IPS-18c (cell line): Measurements from ENCODE around the gene NLGN3.
A peak's percentile ranks its signal among the peaks of the same experiment; 100 is the strongest.
"Not testable (repeated sequence)": the region's sequence is repeated elsewhere in the genome, so short reads cannot be mapped to it uniquely, and the experiment has no call there.

ENCODE experiments used
- H3K4me3 ChIP-seq: 2 replicates; pipeline ENCODE4 v1.7.0; 2013; ENCODE audit warnings: low read depth, mild to moderate bottlenecking, low read length, moderate library complexity; ENCODE audit not compliant: insufficient read depth
- H3K9me3 ChIP-seq: one replicate; pipeline ENCODE4 v1.6.1; 2013; ENCODE audit warnings: mild to moderate bottlenecking, low read length, moderate library complexity; ENCODE audit not compliant: control insufficient read depth, insufficient read depth

NLGN3 gene

DNA sequence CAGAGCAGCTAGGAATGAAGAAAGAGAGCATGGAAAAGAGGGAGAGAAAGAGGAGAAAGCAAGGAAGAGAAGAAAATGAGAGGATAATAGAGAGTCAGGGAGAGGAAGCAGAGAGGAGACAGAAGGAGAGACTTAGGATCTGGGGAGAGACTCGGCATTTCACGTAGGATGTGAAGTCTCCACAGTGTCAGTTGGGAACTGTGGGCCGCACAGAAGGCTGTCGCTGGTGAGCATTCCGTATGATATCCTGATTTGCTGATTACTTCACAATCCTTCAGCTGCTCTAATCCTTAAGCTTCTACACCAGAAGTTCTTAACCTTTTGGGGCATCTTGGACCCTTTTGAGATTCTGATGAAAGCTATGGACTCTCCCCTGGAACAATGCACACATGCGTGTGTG is 14.0 kb downstream of the NLGN3 start:
- Histone ChIP-seq H3K4me3 (no peak overlapping the region; the same call in 1 of the 2 replicates), H3K9me3 (peaks cover 3% of the 10 kb centered on the region)

- peaks cover 3% of the 10 kb centered on the region for H3K9me3 ChIP-seq
- no peak overlapping the region for H3K4me3 ChIP-seq
These were observed 14.7 kb downstream of the NLGN3 start for GRCh38 chrX:71159335-71159734.

DNA sequence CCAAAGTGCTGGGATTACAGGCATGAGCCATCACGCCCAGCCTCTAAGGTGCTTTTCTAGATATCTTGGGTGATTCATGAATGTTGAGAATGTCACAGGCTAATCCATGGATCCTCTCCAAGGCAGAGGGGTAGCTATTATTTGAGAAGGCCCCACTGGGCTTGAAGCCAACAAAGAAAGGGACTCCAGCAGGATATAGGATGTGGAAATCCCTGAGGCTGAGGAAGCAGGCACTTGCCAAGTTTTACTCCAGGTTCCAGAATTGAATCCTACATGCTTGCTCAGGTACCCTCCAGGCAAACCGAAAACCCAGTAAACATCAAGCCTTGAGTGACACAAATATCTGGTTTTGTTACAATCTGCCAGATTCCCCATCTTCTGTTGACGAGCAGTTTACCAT is 15.8 kb downstream of the NLGN3 start:
- no peak overlapping the region for H3K4me3 ChIP-seq
- H3K9me3 ChIP-seq: peaks cover 3% of the 10 kb centered on the region

DNA sequence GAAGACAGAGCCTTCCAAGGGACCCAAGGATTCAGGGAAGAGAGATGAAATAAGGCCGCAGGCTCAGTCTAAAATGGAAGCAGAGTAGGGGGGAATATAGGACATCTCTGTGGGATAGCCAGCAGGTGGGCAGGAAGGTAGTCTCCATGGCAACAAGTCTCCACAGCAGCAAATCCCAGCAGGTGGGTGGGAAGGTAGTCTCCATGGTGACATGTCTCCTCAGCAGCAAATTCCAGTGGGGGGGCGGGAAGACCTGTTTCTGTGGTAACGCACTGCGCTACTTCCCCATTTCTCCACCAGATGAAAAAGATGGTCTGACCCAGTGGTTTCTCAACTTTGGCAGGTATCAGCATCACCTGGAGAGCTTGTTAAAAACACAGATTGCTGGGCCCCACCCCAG is 18.3 kb downstream of the NLGN3 start:
- H3K9me3 ChIP-seq: peaks cover 3% of the 10 kb centered on the region
- no peak overlapping the region for H3K4me3 ChIP-seq

GRCh38 chrX:71164071-71164470 is 19.4 kb downstream of the NLGN3 start:
- no peak overlapping the region for H3K4me3 ChIP-seq

DNA sequence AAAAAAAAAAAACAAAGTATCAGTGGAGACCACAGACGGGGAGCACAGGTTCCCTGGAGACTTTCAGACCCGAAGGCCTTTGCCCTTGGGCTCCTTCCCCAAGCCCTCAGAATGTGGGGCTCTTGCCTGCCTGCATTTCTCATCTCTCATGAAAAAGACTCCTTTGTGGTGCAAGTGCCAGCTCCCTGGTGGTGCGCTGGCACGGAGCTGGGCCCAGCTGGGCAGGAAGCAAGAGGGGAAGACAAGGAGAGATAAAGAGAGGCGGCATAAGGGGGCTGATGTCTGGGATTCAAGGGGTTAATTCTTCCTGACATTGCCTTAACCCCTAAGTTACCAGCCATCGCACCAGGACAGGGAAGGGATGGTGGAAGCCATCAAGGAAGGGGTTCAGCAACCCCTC is 21.8 kb downstream of the NLGN3 start:
- no peak overlapping the region for H3K4me3 ChIP-seq
- H3K9me3 ChIP-seq: peaks cover 5% of the 10 kb centered on the region

More at GRCh38 chrX:71164071-71164470, 19.4 kb downstream of the NLGN3 start:
- peaks cover 3% of the 10 kb centered on the region for H3K9me3 ChIP-seq

- H3K4me3 ChIP-seq: no peak overlapping the region
- peaks cover 5% of the 10 kb centered on the region for H3K9me3 ChIP-seq
These were observed 22.6 kb downstream of the NLGN3 start for GRCh38 chrX:71167031-71167781.

- Histone ChIP-seq H3K9me3 (peaks cover 5% of the 10 kb centered on the region), H3K4me3 (no peak overlapping the region)
These were observed 23.5 kb downstream of the NLGN3 start for GRCh38 chrX:71168134-71168533.

- Histone ChIP-seq H3K4me3 (no peak overlapping the region), H3K9me3 (peaks cover 11% of the 10 kb centered on the region)
These were observed 24.9 kb downstream of the NLGN3 start for GRCh38 chrX:71169586-71169985.

DNA sequence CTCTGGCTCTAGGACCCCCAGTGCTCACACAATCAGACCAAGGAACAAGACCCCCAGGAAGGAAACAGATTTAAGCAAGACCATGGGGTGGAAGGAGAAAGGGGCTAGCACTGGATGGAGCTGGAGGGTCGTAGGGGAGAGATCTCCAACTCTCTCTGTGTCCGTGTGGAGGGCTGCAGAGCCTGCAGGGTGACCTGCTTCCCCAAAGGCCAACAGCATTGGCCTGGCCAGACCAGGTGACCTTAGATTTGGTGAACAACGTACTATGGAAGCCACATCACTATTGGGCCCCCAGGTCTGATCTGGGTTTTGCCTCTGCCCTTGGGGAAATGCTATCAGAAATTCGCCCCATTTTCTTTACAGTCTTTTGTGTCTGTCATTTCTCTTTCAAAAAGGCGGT is 26.0 kb downstream of the NLGN3 start:
- H3K9me3 ChIP-seq: peaks cover 11% of the 10 kb centered on the region
- no peak overlapping the region for H3K4me3 ChIP-seq

GRCh38 chrX:71171110-71171801 is 26.6 kb downstream of the NLGN3 start:
- Histone ChIP-seq H3K4me3 (no peak overlapping the region), H3K9me3 (peaks cover 11% of the 10 kb centered on the region)

DNA sequence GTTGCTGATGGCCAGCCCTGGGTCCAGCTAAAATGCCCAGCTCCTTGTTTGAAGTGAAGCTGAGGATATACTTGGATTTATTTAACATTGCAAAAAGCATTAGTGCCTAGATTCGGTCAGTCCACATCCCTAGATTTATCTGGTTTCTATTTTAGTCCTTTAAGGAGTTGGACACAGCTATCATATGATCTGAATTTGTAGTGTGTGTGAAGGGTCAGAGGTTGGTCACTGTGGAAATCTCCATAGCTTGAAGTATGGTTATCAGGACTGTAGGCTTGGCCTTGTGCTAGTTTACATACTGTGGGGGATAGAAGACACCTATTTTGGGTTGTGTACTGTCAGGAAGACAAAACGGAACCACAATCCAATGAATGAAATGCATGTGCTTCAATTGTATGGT is 28.8 kb downstream of the NLGN3 start:
- Histone ChIP-seq H3K4me3 (no peak overlapping the region), H3K9me3 (peaks cover 8% of the 10 kb centered on the region)

GRCh38 chrX:71174795-71175194 is 30.2 kb downstream of the NLGN3 start:
- Histone ChIP-seq H3K4me3 (no peak overlapping the region), H3K9me3 (peaks cover 7% of the 10 kb centered on the region)

DNA sequence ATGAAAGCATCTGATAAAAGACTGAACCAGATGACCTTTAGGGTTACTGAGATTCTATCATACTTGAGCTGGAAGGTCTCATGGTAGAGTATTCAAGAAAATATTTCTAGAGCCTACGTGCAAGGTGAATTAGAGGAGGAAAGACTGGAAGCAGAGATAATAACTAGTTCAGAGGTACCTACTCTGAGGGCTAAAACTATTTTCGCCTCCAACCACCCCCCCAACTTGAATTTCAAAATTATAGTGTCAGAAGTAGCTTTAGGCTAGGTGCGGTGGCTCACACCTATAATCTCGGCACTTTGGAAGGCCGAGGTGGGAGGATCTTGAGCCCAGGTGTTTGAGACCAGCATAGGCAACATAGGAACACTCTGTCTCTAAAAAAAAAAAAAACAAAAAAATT is 30.9 kb downstream of the NLGN3 start:
- Histone ChIP-seq H3K4me3 (no peak overlapping the region), H3K9me3 (peaks cover 6% of the 10 kb centered on the region)

GRCh38 chrX:71177327-71177726 is 32.7 kb downstream of the NLGN3 start:
- Histone ChIP-seq H3K9me3 (peaks cover 6% of the 10 kb centered on the region), H3K4me3 (no peak overlapping the region)

DNA sequence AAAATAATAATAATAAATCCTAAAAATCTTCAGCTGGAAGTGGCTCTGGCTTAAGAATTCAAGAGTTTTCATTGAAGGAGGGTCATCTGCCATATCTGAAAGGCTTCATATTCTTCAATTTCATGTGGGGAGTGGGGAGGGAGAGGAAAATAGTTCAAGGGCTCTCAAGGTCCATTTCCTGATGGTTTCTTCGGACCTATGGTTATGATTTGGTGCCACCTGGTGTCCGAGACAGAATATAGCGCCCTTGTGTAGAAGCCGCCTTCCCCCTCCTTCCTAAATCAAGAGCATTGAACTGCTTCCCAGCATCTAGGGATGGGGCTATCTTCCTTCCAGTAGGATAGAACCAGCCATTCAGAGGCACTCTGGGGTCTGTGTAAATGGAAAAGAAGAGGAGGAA is 34.3 kb downstream of the NLGN3 start:
- Histone ChIP-seq H3K9me3 (peaks cover 6% of the 10 kb centered on the region), H3K4me3 (no peak overlapping the region)

DNA sequence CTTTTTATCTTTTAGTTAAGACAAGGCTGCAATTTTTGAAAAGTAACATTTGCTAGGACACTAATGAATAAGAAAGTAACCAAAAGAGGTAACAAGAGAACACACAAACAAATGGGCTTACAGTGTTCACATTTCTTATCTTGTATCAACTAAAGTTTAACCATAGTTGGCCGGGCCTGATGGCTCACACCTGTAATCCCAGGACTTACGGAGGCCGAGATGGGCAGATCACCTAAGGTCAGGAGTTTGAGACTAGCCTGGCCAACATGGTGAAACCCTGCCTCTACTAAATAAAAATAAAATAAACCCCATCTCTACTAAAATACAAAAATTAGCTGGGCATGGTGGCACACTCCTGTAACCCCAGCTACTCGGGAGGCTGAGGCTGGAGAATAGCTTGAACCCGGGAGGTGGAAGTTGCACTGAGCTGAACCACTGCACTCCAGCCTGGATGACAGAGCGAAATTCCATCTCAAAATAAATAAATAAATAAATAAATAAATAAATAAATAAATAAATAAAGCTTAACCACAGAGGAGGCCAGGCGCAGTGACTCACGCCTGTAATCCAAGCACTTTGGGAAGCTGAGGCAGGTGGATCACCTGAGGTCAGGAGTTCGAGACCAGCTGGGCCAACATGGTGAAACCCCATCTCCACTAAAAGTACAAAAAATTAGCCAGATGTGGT is 36.1 kb downstream of the NLGN3 start:
- H3K9me3 ChIP-seq, H3K4me3 ChIP-seq: not testable (repeated sequence)

DNA sequence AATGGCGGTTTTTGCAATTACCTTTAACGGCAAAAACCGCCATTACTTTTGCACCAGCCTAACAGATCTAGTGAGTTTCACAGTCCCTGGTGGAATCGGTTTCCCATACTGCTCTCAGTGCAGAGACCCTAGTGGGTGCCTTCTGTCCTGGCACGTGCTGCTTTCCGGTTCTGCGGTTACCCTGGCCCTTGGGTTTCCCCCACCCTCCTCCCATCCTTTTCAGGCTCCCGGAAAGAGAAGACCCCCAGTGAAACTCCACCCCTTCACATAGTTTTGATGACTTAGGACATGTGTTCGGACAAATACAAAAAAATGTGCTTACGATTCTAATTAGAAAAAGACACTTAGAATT is 36.9 kb downstream of the NLGN3 start:
- Histone ChIP-seq H3K4me3 (peak overlapping the region; percentile 21; the same call in 1 of the 2 replicates), H3K9me3 (no peaks in the 10 kb centered on the region)
